ENCODE data around the gene IGHMBP2.
A peak's percentile ranks its signal among the peaks of the same experiment; 100 is the strongest.

Gene IGHMBP2

GRCh38 chr11:68939583-68940555 is 36.2 kb downstream of the IGHMBP2 start:
- no peak for DNase-seq (ENCODE audit: low read depth)

- DNase-seq (ENCODE audit: low read depth), result no peak
Measured at GRCh38 chr11:68940651-68941323, 37.1 kb downstream of the IGHMBP2 start.

- DNase-seq (ENCODE audit: low read depth), result no peak
Measured at GRCh38 chr11:68941324-68942094, 37.8 kb downstream of the IGHMBP2 start.

- DNase-seq (ENCODE audit: low read depth), result no peak
Measured at GRCh38 chr11:68942095-68942620, 38.5 kb downstream of the IGHMBP2 start.

- DNase-seq (ENCODE audit: low read depth), result no peak
Measured at GRCh38 chr11:68942751-68943271, 39.1 kb downstream of the IGHMBP2 start.

GRCh38 chr11:68946416-68947090 is 42.9 kb downstream of the IGHMBP2 start:
- peak; percentile 78 for DNase-seq (ENCODE audit: low read depth)

GRCh38 chr11:68947151-68947550 is 43.5 kb downstream of the IGHMBP2 start:
- DNase-seq (ENCODE audit: low read depth), result no peak

- DNase-seq (ENCODE audit: low read depth), result no peak
Measured at GRCh38 chr11:68948496-68948895, 44.8 kb downstream of the IGHMBP2 start.

GRCh38 chr11:68948935-68949334 is 45.2 kb downstream of the IGHMBP2 start:
- DNase-seq (ENCODE audit: low read depth), result no peak

- no peak for DNase-seq (ENCODE audit: low read depth)
Measured at GRCh38 chr11:68950270-68950669, 46.6 kb downstream of the IGHMBP2 start.

- DNase-seq (ENCODE audit: low read depth), result no peak
Measured at GRCh38 chr11:68950762-68951161, 47.1 kb downstream of the IGHMBP2 start.

- no peak for DNase-seq (ENCODE audit: low read depth)
Measured at GRCh38 chr11:68954836-68955606, 51.3 kb downstream of the IGHMBP2 start.

- DNase-seq (ENCODE audit: low read depth), result no peak
Measured at GRCh38 chr11:68955607-68955958, 51.9 kb downstream of the IGHMBP2 start.

GRCh38 chr11:68956142-68956541 is 52.5 kb downstream of the IGHMBP2 start:
- no peak for DNase-seq (ENCODE audit: low read depth)

GRCh38 chr11:68956547-68957254 is 53.0 kb downstream of the IGHMBP2 start:
- DNase-seq (ENCODE audit: low read depth), result no peak

- DNase-seq (ENCODE audit: low read depth), result no peak
Measured at GRCh38 chr11:68958211-68958610, 54.5 kb downstream of the IGHMBP2 start.

- DNase-seq (ENCODE audit: low read depth), result no peak
Measured at GRCh38 chr11:68959465-68960293, 56.0 kb downstream of the IGHMBP2 start.

- DNase-seq (ENCODE audit: low read depth), result no peak
Measured at GRCh38 chr11:68960294-68961071, 56.8 kb downstream of the IGHMBP2 start.

Data from fibroblast of the conjunctiva (primary cell).